ENCODE data around the gene UIMC1. TPM values are rescaled to one million over a fixed set of nuclear protein-coding genes. Genes with fewer than 3 reads are reported as not detected.

Gene UIMC1
- total and polyA plus RNA-seq, 2 of the 13 experiments (the other 11 are each of a cell fraction or from before 2014, with no cell fraction given): 18.9 to 32.7 TPM

- no peak for TF ChIP-seq CREB1 (IDR thresholded peaks at IDR 0.05)
- TF ChIP-seq CREB1 (CRISPR knock-in tag; IDR thresholded peaks at IDR 0.05): no peak
- 0 out of 2 replicates have a peak, but pooled peaks have one; percentile 13 for TF ChIP-seq DRAP1 (CRISPR knock-in tag; IDR thresholded peaks at IDR 0.05)
- TF ChIP-seq ZNF224 (CRISPR knock-in tag; IDR thresholded peaks at IDR 0.05): peak; percentile 39; the same call in 1 of the 2 replicates
- TF ChIP-seq AGO2 (optimal IDR thresholded peaks at IDR 0.05; ENCODE audit: low read depth, low read length): peak; percentile 86
- TF ChIP-seq ZBTB46 (CRISPR knock-in tag; IDR thresholded peaks at IDR 0.05; ENCODE audit: borderline replicate concordance): 0 out of 2 replicates have a peak, but pooled peaks have one; percentile 11
- TF ChIP-seq AKAP8 (CRISPR knock-in tag; IDR thresholded peaks at IDR 0.05): no peak
- peak; percentile 56 for TF ChIP-seq ASH2L (IDR thresholded peaks at IDR 0.05; ENCODE audit: insufficient read length, low read depth, low read length)
- 0 out of 2 replicates have a peak, but pooled peaks have one; percentile 4 for TF ChIP-seq ZBTB10 (CRISPR knock-in tag; IDR thresholded peaks at IDR 0.05; ENCODE audit: borderline replicate concordance)
- no peak for TF ChIP-seq KLF9 (CRISPR knock-in tag; IDR thresholded peaks at IDR 0.05; ENCODE audit: low read depth)
- 0 out of 2 replicates have a peak, but pooled peaks have one; percentile 2 for TF ChIP-seq HOXA3 (CRISPR knock-in tag; IDR thresholded peaks at IDR 0.05)
- TF ChIP-seq FOSL2 (CRISPR knock-in tag; IDR thresholded peaks at IDR 0.05): 0 out of 2 replicates have a peak, but pooled peaks have one; percentile 11
- 0 out of 2 replicates have a peak, but pooled peaks have one; percentile 10 for TF ChIP-seq ZNF331 (CRISPR knock-in tag; IDR thresholded peaks at IDR 0.05)
- 0 out of 2 replicates have a peak, but pooled peaks have one; percentile 1 for TF ChIP-seq MTA1 (CRISPR knock-in tag; IDR thresholded peaks at IDR 0.05; ENCODE audit: borderline replicate concordance)
- peak; percentile 83 for TF ChIP-seq HNRNPLL (IDR thresholded peaks at IDR 0.05; ENCODE audit: low read depth, low read length, poor library complexity, severe bottlenecking)
- TF ChIP-seq ZNF280B (CRISPR knock-in tag; IDR thresholded peaks at IDR 0.05; ENCODE audit: borderline replicate concordance): 0 out of 2 replicates have a peak, but pooled peaks have one; percentile 20
- TF ChIP-seq MAX (IDR thresholded peaks at IDR 0.05): 0 out of 2 replicates have a peak, but pooled peaks have one; percentile 15
- 0 out of 2 replicates have a peak, but pooled peaks have one; percentile 15 for TF ChIP-seq ZNF766 (CRISPR knock-in tag; IDR thresholded peaks at IDR 0.05; ENCODE audit: borderline replicate concordance)
- TF ChIP-seq ZBTB43 (CRISPR knock-in tag; conservative IDR thresholded peaks at IDR 0.05): no peak
- TF ChIP-seq ZNF446 (CRISPR knock-in tag; IDR thresholded peaks at IDR 0.05): 0 out of 2 replicates have a peak, but pooled peaks have one; percentile 73
- 0 out of 2 replicates have a peak, but pooled peaks have one; percentile 60 for TF ChIP-seq MTF2 (CRISPR knock-in tag; IDR thresholded peaks at IDR 0.05; ENCODE audit: borderline replicate concordance)
Observed at GRCh38 chr5:177005619-177006264, 837 bp downstream of the UIMC1 start (continued).
